Inferior parietal cortex (tissue), 1 donor: ENCODE data around the gene PERM1.
"Not testable (repeated sequence)": the region's sequence is repeated elsewhere in the genome, so short reads cannot be mapped to it uniquely, and the experiment has no call there.

Experiments used
- DNase-seq: peaks from one replicate; pipeline ENCODE4 v3.0.0-alpha.2; 2016; ENCODE audit errors: extremely low spot score

The PERM1 gene

DNA sequence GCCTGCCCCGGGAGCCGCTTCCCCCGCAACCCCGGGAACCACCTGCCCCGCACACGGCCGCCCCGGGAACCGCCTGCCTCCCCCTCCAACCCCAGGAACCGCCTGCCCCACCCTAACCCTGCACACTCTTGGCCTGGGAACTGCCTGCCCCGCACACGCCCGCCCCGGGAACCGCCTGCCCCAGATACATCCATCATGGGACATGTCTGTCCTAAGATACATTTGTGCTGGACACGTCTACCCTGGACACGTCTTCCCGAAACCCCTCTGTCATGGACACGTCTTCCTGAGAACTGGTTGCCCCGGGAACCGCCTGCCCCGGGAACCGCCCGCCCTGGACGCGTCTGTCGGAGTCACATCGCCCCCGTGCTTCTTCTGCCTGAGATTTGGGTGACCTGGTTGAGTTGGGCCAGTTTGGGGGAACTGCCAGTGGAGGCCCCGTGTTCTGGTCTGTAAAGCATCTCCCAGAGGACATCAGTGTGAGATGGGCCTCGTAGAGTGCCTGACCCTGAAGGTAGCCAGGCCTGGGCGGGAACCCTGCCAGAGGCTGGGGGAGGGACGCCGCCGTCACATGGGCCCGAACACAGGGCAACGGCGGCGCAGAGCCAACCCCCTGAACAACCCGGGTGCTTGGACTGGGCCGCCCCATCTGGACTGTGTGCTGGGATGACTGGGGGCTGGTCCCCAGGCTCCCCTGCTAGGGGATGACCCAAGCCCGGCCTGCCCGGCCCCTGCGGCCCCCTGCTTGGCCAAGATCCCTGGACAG, 3.6 kb downstream of the PERM1 start:
- DNase-seq = no peak

DNA sequence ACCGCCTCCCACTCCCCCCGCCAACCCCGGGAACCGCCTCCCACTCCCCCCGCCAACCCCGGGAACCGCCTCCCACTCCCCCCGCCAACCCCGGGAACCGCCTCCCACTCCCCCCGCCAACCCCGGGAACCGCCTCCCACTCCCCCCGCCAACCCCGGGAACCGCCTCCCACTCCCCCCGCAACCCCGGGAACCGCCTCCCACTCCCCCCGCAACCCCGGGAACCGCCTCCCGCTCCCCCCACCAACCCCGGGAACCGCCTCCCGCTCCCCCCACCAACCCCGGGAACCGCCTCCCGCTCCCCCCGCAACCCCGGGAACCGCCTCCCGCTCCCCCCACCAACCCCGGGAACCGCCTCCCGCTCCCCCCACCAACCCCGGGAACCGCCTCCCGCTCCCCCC, 5.1 kb downstream of the PERM1 start:
- DNase-seq = not testable (repeated sequence)

DNA sequence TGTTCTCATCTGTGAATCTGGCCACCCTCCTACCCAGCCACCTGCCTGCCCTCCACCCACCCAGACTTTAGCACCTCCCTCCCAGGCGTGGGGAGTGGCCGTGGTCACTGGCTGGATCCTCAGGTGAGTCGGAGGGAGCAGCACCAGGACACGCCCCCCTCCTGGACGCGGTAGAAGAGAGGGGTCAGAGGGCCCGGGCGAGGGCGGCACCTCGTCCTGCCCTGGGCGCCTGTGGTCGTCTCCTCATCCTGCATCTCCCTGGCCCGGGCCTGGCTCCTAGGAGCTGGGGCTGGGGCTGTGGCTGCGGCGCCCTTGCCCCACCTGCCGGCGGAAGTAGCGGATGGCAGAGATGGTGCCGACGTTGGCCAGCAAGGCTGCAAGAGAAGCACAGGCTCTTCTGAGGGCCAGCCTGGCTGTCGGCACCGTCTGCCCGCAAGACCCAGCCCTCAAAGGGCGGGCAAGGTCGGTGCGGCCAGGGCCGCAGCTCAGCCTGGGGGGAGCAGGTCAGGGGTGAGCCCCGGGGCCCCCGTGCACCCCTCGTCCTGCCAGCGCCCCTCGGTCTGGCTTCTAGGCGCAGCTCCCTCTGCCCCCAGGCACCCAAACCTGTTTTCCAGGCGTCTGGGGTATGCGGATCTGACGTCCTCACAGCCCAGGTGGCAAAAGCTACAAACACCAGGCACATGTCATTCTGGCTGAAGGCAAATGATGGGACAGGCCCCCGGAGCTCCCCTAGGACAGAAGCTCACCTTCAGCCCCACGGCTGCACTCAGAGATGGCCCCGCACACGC, 5.8 kb downstream of the PERM1 start:
- DNase-seq = no peak

DNA sequence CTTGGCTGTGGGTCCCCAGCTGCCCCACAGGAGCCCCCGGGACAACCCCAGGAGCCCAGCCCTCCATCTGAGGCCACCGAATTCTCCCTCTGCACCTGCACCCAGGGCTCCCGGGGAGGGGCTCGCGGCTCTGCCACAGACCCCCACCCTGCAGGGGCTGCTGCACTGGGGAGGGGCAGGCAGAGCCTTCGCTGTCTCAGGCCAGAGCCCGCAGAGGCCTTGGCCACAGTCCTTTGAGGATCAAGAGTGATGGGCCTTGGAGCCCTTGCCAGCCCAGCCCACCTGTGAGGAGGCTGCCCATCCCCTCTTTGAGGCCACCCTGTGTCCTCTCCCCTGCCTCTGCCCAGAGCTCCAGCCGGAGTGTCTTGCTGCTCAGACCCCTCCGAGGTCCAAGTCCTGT, 6.5 kb downstream of the PERM1 start:
- DNase-seq = no peak

DNA sequence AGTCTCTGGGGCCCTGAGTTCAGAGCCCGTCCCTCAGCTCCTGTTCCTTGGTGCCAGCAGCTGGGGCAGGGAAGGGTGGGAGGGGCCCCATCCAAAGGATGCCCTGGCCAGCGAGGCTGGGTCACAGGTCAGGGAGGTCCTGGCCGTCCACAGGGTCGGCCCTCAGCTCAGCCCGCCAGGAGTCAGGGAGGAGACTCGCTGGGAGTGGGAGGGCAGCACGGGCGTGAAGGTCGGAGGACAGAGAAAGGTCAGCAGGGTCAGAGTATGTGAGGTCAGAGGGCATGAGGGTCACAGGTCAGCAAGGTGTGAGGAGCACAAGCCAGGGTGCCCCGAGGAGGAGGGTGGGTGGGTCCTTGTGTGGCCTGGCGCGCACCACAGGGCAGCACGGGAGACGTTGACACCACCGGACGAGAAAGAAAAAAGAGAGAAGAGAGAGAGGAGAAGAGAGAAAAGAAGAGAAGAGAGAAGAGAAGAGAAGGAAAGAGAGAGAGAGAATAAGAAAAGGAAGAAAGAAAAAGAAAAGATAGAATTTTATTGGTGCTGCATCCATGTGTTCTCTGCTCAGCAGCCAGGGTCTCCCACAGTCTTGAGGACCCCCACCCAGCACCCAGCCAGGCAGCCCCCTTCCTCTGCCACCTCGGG, 7.1 kb downstream of the PERM1 start:
- DNase-seq = no peak

DNA sequence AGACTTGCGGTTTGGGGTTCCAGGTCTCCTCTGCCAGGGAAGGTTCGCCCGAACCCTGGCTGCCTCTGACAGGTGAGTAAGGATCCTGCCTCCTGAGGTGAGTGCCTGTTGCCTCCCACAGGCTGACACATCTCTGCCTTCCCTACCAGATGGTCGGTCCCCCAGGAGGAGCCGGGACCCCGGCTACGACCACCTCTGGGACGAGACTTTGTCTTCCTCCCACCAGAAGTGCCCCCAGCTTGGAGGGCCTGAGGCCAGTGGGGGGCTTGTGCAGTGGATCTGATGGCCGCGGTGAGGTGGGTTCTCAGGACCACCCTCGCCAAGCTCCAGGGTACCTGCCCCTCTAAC, 7.6 kb downstream of the PERM1 start:
- DNase-seq = no peak

DNA sequence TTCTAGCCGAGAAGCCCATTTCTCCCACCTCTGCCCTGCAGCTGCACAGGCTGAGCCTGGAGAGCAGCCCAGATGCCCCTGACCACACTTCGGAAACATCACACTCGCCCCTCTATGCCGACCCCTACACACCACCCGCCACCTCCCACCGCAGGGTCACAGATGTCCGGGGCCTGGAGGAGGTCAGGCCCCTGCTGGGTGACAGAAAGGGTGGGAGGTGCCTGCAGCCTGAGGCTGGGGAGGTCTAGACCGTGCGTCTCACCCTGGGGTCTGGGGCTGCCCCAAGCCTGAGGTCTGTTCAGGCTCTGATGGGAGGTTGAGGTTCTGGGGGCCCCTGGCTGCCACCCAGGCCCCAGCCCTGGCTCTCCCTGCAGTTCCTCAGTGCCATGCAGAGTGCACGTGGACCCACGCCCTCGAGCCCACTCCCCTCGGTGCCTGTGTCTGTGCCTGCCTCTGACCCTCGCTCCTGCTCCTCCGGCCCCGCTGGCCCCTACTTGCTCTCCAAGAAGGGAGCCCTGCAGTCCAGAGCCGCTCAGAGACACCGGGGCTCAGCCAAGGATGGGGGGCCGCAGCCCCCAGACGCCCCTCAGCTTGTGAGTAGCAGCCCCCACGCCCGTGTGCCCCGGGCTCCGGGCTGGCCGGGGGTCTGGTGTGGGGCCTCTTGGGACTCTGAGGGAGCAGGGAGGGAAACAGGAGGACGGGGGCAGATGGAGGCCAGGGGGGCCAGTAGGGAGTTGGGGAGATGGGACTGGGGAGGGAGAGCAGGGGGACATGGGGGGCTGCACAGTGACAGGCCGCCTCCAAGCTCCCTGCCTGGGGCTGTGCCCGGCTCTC, 8.2 kb downstream of the PERM1 start:
- DNase-seq = no peak

DNA sequence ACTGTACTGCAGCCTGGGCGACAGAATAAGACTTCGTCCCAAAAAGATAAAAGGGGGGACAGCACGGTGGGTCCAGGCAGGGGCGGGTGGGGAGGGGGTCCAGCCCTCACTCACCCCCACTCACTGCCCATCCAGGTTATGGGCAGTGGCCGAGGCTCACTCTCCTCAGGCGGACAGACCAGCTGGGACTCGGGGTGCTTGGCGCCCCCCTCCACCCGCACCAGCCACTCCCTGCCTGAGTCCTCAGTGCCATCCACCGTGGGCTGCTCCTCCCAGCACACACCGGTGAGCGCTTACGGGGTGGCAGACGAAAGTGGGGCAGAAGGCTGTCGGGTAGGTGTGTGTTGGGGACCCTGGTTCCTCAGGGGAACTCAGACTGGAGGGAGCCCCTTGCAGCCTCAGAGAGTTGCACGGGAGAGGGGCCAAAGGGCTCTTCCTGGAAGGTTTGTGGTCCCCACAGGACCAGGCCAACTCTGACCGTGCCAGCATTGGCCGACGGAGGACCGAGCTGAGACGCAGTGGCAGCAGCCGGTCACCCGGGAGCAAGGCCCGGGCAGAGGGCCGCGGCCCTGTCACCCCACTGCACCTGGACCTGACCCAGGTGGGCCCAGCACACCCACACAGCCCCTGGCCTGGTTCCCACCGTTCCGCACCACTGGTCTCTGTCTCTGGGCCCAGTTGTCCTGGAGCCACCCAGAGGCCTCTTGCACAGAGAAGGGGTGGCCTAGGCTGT, 9.0 kb downstream of the PERM1 start:
- no peak for DNase-seq

DNA sequence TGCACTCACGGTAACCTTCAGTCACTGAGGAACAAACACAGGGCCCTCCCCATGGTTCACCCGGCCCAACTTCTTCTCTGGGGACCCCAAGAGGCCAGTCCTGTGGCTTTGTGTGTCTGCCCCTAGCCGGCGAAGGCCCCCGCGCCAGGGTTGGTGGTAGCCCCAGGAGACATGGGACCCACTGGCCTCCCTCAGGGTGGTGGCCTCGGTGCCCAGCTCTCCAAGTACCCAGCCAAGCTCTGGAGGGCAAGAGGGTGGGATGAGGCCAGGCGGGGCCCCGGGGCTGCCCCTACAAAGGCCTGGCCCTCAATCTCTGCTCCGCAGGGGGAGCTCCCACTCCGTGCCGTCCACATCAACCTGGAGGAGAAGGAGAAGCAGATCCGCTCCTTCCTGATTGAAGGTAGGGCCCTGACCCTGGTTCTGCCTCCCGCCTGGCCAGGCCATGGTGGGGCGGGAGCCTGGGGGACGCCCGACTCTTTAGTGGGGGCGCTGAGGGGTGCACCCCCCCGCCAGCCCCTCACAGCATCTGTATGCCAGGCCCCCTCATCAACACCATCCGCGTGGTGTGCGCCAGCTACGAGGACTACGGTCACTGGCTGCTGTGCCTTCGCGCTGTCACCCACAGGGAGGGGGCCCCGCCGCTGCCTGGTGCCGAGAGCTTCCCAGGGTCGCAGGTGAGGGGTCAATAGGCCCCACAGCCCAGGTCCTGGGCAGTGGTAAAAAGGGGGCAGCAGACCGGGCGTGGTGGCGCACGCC, 10.0 kb downstream of the PERM1 start:
- DNase-seq = no peak

DNA sequence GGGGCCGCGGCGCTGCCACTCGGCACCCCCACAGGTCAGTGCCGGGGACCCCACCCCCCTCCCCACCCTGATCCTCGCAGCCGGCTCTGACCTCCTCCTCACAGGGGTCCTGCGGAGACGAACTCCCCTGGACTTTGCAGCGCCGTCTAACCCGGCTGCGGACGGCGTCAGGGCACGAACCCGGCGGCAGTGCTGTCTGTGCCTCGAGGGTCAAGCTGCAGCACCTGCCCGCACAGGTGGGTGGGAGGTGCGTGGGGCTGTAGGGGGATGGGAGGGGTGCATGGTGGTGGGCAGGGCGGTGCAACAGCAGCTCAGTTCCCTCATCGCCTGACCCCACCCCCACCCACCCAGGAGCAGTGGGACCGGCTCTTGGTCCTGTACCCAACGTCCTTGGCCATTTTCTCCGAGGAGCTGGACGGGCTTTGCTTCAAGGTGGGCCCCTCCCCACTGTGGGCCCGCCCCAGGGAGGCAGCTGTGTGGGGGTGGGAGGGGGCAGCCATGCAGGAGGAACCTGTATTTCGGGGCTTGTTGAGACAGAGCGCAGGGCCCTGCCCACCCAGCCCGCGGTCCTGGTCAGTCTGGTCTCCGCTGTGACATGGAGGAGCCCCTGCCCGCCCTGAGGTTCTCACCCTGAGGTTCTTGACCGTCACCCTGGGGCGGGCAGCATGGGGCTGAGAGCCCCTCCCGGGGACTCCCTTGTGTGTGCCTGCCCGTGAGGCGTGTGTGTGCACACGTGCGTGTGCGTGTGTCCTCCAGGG, 10.7 kb downstream of the PERM1 start:
- DNase-seq = no peak

DNA sequence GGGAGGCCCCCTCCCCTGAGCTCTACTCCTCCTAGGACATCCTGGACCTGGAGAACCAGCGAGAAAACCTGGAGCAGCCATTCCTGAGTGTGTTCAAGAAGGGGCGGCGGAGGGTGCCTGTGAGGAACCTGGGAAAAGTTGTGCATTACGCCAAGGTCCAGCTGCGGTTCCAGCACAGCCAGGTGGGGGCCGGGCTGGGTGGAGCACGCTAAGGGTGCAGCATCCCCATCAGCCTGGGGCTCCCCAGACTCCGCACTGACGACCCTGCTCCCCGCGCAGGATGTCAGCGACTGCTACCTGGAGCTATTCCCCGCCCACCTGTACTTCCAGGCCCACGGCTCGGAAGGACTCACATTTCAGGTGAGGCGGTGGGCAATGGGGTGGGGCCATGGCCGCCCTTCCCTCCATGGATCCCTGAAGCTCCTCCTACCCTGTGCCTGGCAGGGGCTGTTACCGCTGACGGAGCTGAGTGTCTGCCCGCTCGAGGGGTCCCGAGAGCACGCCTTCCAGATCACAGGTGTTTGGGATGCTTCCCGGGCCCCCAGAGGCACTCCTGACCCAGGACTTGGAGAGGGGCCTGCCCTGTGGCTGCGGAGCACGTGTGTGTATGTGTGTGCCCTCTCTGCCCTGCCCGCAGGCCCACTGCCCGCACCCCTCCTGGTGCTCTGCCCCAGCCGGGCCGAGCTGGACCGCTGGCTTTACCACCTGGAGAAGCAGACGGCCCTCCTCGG, 11.5 kb downstream of the PERM1 start:
- no peak for DNase-seq

DNA sequence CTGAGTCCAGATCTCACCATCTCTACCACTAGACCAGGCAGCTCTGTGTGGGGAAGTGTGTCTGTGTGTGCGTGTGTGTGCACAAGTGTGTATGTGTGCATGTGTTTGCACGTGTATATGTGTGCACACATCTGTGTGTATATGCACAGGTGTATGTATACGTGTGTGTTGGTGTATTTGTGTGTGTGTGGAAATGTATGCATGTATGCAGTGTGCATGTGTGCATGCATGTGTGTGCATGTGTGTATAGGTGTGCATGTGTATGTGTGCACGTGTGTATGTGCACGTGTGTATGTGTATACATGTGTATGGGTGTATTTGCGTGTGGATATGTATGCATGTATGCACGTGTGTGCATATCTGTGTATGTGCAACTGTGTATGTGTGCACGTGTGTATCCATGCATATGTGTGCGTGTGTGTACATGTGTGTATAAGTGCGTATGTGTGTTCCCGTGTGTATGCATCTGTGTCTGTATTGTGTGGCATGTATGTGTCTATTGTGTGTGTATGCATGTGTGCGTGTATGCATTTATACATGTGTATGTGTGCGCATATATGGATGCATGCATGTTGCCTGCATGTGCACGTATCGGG, 12.5 kb downstream of the PERM1 start:
- no peak for DNase-seq

DNA sequence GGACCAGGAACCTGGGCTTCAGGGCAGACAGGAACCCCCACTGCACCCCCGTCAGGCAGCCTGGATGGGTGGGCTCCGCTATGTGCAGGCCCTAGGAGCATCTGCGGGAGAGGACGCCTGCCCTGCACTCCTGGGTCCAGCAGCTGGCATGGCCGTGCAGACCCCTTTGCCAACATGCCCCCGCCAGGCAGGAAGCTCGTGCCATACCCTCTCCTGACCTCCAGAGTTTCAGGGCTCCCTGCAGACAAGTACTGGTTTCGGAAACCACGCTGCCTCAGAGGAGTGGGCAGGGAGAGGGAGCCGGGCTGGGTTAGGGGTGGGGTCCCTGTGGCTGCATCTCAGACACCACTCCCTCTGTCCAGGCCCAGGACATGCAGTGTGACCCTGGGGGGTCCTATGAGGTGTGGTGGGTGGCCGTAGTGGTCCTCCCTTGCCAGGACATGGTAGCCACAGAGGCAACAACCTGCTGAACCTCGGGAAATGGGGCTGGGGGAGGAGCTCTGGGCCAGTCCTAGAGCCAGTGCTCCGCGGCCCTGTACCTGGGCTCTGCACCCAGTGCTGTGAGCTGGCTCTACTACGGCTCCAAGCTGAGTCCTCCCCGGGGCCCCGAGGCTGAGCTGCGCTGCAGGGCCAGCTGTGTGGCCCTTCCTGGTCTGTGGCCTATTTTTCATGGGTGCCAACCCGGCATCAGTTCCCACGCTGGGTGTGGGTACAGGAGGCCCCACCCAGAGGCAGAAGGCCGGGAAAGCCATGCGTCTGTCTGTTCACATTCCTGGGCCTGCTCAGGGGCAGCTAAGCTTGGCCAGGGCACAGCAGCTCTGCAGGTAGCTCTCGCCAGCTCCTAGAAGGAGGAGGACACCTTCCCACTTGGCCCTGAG, 14.2 kb downstream of the PERM1 start:
- no peak for DNase-seq

DNA sequence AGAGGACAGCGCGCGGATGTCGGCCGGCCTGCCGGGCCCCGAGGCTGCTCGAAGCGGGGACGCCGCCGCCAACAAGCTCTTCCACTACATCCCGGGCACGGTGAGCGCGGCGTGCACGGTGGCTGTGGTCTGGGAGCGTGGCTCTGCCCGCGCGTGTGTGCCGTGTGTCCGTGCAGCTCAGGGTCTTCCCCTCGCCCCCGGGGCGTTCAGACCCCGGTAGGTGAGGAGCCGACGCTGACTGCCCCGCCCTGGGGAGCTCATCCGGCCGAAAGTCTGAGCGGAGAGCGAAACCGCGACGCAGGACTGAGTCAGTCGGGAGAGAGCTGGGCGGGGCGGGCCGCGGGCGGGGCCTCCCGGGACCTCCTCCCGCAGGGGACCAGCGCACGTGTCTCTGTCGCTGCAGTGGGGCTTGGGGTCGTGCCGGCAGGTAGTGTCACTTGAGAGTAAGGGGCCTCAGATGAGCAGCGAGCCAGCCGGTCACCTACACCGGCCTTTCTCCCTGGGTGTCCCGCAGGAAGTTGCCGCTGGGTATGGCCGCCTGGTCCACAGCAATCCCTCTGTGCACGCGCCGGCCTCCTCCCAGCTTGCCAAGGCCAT, 15.1 kb downstream of the PERM1 start:
- DNase-seq = no peak

DNA sequence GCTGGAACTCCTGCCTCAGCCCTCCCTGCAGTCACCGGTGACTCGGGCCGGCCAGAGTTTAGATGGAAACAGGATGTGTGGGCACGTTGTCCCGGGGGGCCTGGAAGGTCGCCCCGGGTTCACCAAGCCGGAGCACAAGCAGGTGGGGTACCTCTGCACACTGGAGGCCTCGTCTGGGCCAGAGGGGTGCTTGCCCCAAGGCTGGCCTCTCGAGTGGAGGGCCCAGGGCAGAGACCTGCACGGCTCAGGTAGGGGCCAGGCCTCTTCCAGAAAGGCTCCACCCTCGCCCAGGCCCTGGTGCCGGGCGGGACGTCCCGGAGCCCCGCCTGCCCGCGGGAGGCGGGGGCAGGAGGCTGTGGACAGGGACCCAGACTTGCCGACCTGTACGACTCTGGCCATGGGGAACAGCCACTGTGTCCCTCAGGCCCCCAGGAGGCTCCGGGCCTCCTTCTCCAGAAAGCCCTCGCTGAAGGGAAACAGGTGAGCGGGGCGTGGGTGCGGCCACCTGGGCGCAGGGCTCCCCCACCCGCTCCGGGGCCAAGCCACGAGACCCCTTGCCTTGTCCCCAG, 15.7 kb downstream of the PERM1 start, which contains the start of gene PLEKHN1:
Gene PLEKHN1, plus strand, starts transcription at position 348 of the 569 bp plus-strand sequence. Its CDS starts 50 bp downstream, at position 398.
- no peak for DNase-seq

DNA sequence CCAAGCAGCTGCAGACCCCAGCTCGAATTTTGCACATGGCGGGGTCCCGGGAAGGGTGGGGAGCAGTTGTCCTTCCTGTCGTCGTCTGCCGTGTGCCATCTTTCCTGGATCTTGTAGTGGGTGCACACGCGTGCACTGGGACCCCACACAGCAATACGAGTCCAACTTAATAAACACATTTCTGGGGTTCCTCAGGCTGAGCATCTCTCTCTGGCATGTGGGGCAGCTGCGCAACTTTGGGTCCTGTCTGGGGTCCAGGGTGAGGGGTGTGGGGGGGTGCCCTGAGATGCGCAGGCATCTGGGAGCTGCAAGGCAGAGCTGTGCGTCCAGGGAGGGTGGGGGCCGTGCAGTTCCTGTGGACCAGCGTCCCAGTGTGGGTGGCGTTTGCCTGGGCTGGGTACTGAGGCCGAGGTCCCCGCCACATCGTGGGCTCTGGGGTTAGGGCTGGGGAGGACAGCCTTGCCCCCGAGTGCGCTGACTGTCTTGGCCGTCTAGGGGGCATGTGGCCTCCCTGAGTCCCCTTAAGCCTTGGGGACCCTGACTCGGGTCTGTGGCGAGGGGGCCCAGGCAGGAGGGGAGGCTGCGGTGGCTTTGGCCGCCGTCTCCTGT, 16.3 kb downstream of the PERM1 start:
- no peak for DNase-seq
